GM13977 (cell line): ENCODE results near the gene CNTNAP2.
"Not testable (repeated sequence)": the region's sequence is repeated elsewhere in the genome, so short reads cannot be mapped to it uniquely, and the experiment has no call there.

Source experiments
- DNase-seq: peaks from one replicate; pipeline ENCODE4 v3.0.0; 2012; ENCODE audit warnings: low spot score
- CTCF ChIP-seq: IDR thresholded peaks from 2 replicates; pipeline ENCODE4 v1.5.1; 2012; ENCODE audit warnings: mild to moderate bottlenecking, control low read depth; ENCODE audit not compliant: insufficient read depth; ENCODE audit errors: extremely low read depth, missing control alignments
- in situ Hi-C: fragments of 300-500 bp; cut with MboI; formaldehyde crosslinking; loops from one replicate; pipeline ENCODE4 v1.12.0; 2022; ENCODE audit warnings: low sequenced_read_pairs, low pct_unique_long_range_greater_than_20kb, mixed read lengths, inconsistent platforms; ENCODE audit not compliant: unreplicated experiment

The CNTNAP2 gene

GRCh38 chr7:148457310-148457921, 2340.8 kb downstream of the CNTNAP2 start:
- DNase-seq, result no peak
- TF ChIP-seq CTCF, result no peak
- in situ Hi-C loops, result no loop called here

- no peak for TF ChIP-seq CTCF
- no peak for DNase-seq
- in situ Hi-C loops, result no loop called here
Measured at GRCh38 chr7:148458263-148458662, 2341.7 kb downstream of the CNTNAP2 start.

- in situ Hi-C loops, result no loop called here
- no peak for TF ChIP-seq CTCF
- no peak for DNase-seq
Measured at GRCh38 chr7:148461392-148462179, 2345.0 kb downstream of the CNTNAP2 start.

GRCh38 chr7:148462774-148463173, 2346.2 kb downstream of the CNTNAP2 start:
- DNase-seq, in situ Hi-C loops: not testable (repeated sequence)

GRCh38 chr7:148463210-148463609, 2346.6 kb downstream of the CNTNAP2 start:
- DNase-seq, result no peak
- in situ Hi-C loops, result no loop called here
- no peak for TF ChIP-seq CTCF

GRCh38 chr7:148464947-148465346, 2348.3 kb downstream of the CNTNAP2 start:
- TF ChIP-seq CTCF, result no peak
- no peak for DNase-seq
- in situ Hi-C loops, result no loop called here

GRCh38 chr7:148465441-148465840, 2348.8 kb downstream of the CNTNAP2 start:
- DNase-seq, in situ Hi-C loops: not testable (repeated sequence)

GRCh38 chr7:148466120-148466519, 2349.5 kb downstream of the CNTNAP2 start:
- no peak for DNase-seq
- in situ Hi-C loops, result no loop called here
- no peak for TF ChIP-seq CTCF
